A673 (cell line): Measurements from ENCODE around the gene COX5A. TPM values are rescaled to one million over a fixed set of nuclear protein-coding genes. Genes with fewer than 3 reads are reported as not detected.
"Not testable (repeated sequence)": the region's sequence is repeated elsewhere in the genome, so short reads cannot be mapped to it uniquely, and the experiment has no call there.

Experiments
- BruUV-seq: library from RNA; stranded (reverse); fragments of 400-500 nt; replicated peaks from 2 replicates; lab custom pipeline; 2021; lab: Mats Ljungman, UMichigan
- CTCF ChIA-PET: fragments of 300-600 bp; sonication (Branson Sonifier 250); formaldehyde crosslinking; loops from one replicate; lab custom pipeline; 2022; ENCODE audit warnings: antibody characterized with exemption; lab: Charles Lee
- POLR2A ChIA-PET: fragments of 300-600 bp; sonication (Branson Sonifier 250); formaldehyde crosslinking; loops from one replicate; lab custom pipeline; 2022; ENCODE audit warnings: antibody characterized with exemption; ENCODE audit not compliant: low non-redundant PET; lab: Charles Lee
- DNase-seq: peaks from one replicate; pipeline ENCODE4 v3.0.0-alpha.2; 2015; ENCODE audit warnings: low spot score
- H3K27ac ChIP-seq: fragments of 200-600 bp; sonication (generic); 2 replicates; pipeline ENCODE4 v1.5.1; 2016; ENCODE audit warnings: mixed run types, low read depth, mild to moderate bottlenecking, mixed read lengths, antibody characterized with exemption, low read length; ENCODE audit not compliant: poor library complexity, severe bottlenecking
- H3K27me3 ChIP-seq: fragments of 200-600 bp; sonication (generic); replicated peaks from 2 replicates; pipeline ENCODE4 v1.6.1; 2017; ENCODE audit warnings: mixed run types, low read depth, mild to moderate bottlenecking, mixed read lengths, antibody characterized with exemption, low read length; ENCODE audit not compliant: insufficient read depth, poor library complexity
- H3K36me3 ChIP-seq: fragments of 200-600 bp; sonication (generic); 2 replicates; pipeline ENCODE4 v1.6.1; 2016; ENCODE audit warnings: mixed run types, mild to moderate bottlenecking, mixed read lengths, antibody characterized with exemption, low read length; ENCODE audit not compliant: insufficient read depth, poor library complexity, severe bottlenecking
- H3K4me1 ChIP-seq: fragments of 200-600 bp; sonication (generic); 2 replicates; pipeline ENCODE4 v1.6.1; 2017; ENCODE audit warnings: mixed run types, mild to moderate bottlenecking, mixed read lengths, antibody characterized with exemption, low read length; ENCODE audit not compliant: insufficient read depth, poor library complexity, severe bottlenecking
- H3K4me3 ChIP-seq: fragments of 200-600 bp; sonication (generic); 2 replicates; pipeline ENCODE4 v1.5.1; 2016; ENCODE audit warnings: low read depth, mixed run types, mild to moderate bottlenecking, mixed read lengths, low read length; ENCODE audit not compliant: poor library complexity, severe bottlenecking
- H3K9me3 ChIP-seq: fragments of 200-600 bp; sonication (generic); 2 replicates; pipeline ENCODE4 v1.6.1; 2016; ENCODE audit warnings: mixed run types, low read depth, mild to moderate bottlenecking, mixed read lengths, antibody characterized with exemption, low read length; ENCODE audit not compliant: poor library complexity, severe bottlenecking
- CTCF ChIP-seq: fragments of 300-800, 200-600 bp; sonication (generic); conservative IDR thresholded peaks from 2 replicates; pipeline ENCODE4 v1.5.1; 2017; ENCODE audit warnings: low read depth, mild to moderate bottlenecking, antibody characterized with exemption, low read length, moderate library complexity, mixed read lengths
- EZH2 ChIP-seq: fragments of 200-600 bp; sonication (generic); IDR thresholded peaks from 2 replicates; pipeline ENCODE4 v1.6.1; 2017; ENCODE audit warnings: borderline replicate concordance, low read depth, mild to moderate bottlenecking, mixed read lengths, antibody characterized with exemption, low read length; ENCODE audit not compliant: poor library complexity, severe bottlenecking
- intact Hi-C: fragments of 100-400 bp; cut with micrococcal nuclease; formaldehyde crosslinking; loops from one replicate; pipeline ENCODE4 v1.10.0; 2022; ENCODE audit not compliant: unreplicated experiment
- total RNA-seq: library from RNA; stranded (reverse); gene quantifications from 2 replicates; pipeline ENCODE4 v1.2.3, GENCODE V29; 2021

The COX5A gene
- total RNA-seq, 1 experiment from 2014 or later, result 354 TPM

GRCh38 chr15:74901612-74902063 lies 36.2 kb downstream of the COX5A start:
- Histone ChIP-seq H3K9me3 (no peaks in the 10 kb centered on the region), H3K27ac (no peak overlapping the region), H3K36me3 (peaks cover 71% of the 10 kb centered on the region), H3K4me1 (peaks cover 4% of the 10 kb centered on the region), H3K27me3 (no peaks in the 10 kb centered on the region), H3K4me3 (no peak overlapping the region)
- intact Hi-C loops, result loop anchor here (5.0 to 10.0 kb wide), 2 partner anchors 59 to 303 kb away; partner anchors contain the start of genes C15orf39 and ULK3
- CTCF ChIA-PET, result interaction anchor here (0.5 to 1.9 kb wide), 18 partner anchors 9 to 723 kb away, joined by 3 to 19 read pairs (median 4); partner anchors contain the start of genes MPI and ULK3
- peak; percentile 73 for DNase-seq
- no TSS peak for BruUV-seq
- TF ChIP-seq CTCF (peak; percentile 96), EZH2 (no peak)
- POLR2A ChIA-PET, result interaction anchor here (0.7 kb wide), 1 partner anchor 286 kb away, joined by 5 read pairs; the partner anchor contains the start of gene CLK3

GRCh38 chr15:74897300-74897701 lies 40.6 kb downstream of the COX5A start:
- ChIA-PET POLR2A (no interaction called here), CTCF (no interaction called here)
- Histone ChIP-seq H3K9me3 (no peaks in the 10 kb centered on the region), H3K4me3 (no peak overlapping the region), H3K4me1 (peaks cover 4% of the 10 kb centered on the region), H3K27ac (peak overlapping the region; percentile 40), H3K36me3 (peaks cover 58% of the 10 kb centered on the region), H3K27me3 (no peaks in the 10 kb centered on the region)
- DNase-seq, result no peak
- BruUV-seq, result no TSS peak
- intact Hi-C loops, result no loop called here
- no peak for TF ChIP-seq EZH2
- TF ChIP-seq CTCF, result no peak

- intact Hi-C loops, result no loop called here
- no peaks in the 10 kb centered on the region for H3K27me3 ChIP-seq
- no TSS peak for BruUV-seq
- H3K9me3 ChIP-seq, result no peaks in the 10 kb centered on the region
- peaks cover 59% of the 10 kb centered on the region for H3K36me3 ChIP-seq
- ChIA-PET POLR2A (no interaction called here), CTCF (no interaction called here)
- H3K4me3 ChIP-seq, result no peak overlapping the region
- TF ChIP-seq EZH2, result no peak
- no peak for DNase-seq
- peaks cover 2% of the 10 kb centered on the region for H3K4me1 ChIP-seq
- H3K27ac ChIP-seq, result no peak overlapping the region
Measured at GRCh38 chr15:74896316-74896715, 41.6 kb downstream of the COX5A start.

GRCh38 chr15:74895830-74896229 lies 42.0 kb downstream of the COX5A start:
- no peak for DNase-seq
- H3K27ac ChIP-seq, result no peak overlapping the region
- ChIA-PET CTCF (no interaction called here), POLR2A (no interaction called here)
- TF ChIP-seq CTCF, result no peak
- no peak for TF ChIP-seq EZH2
- H3K4me1 ChIP-seq, result no peaks in the 10 kb centered on the region
- peaks cover 56% of the 10 kb centered on the region for H3K36me3 ChIP-seq
- no peaks in the 10 kb centered on the region for H3K9me3 ChIP-seq
- intact Hi-C loops, result no loop called here
- no TSS peak for BruUV-seq
- H3K27me3 ChIP-seq, result no peaks in the 10 kb centered on the region
- H3K4me3 ChIP-seq, result no peak overlapping the region

- peaks cover 43% of the 10 kb centered on the region for H3K36me3 ChIP-seq
- H3K27me3 ChIP-seq, H3K4me3 ChIP-seq, H3K4me1 ChIP-seq, H3K9me3 ChIP-seq, H3K27ac ChIP-seq, intact Hi-C loops, DNase-seq, BruUV-seq, CTCF ChIA-PET: not testable (repeated sequence)
- POLR2A ChIA-PET, result interaction anchor here (0.6 kb wide), 1 partner anchor 114 kb away, joined by 3 read pairs; no protein-coding TSS in a partner anchor
Measured at GRCh38 chr15:74894383-74894782, 43.5 kb downstream of the COX5A start.
